HG02610 (cell line): ENCODE data around the gene SLC35A1.
A peak's percentile ranks its signal among the peaks of the same experiment; 100 is the strongest.
"Not testable (repeated sequence)": the region's sequence is repeated elsewhere in the genome, so short reads cannot be mapped to it uniquely, and the experiment has no call there.

ENCODE experiments used
- ATAC-seq: cut with Tn5 transposase; IDR thresholded peaks from one replicate; pipeline ENCODE4 v1.9.1; 2021; ENCODE audit warnings: mild to moderate bottlenecking, moderate library complexity; ENCODE audit not compliant: unreplicated experiment

The SLC35A1 gene, protein sequence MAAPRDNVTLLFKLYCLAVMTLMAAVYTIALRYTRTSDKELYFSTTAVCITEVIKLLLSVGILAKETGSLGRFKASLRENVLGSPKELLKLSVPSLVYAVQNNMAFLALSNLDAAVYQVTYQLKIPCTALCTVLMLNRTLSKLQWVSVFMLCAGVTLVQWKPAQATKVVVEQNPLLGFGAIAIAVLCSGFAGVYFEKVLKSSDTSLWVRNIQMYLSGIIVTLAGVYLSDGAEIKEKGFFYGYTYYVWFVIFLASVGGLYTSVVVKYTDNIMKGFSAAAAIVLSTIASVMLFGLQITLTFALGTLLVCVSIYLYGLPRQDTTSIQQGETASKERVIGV

DNA sequence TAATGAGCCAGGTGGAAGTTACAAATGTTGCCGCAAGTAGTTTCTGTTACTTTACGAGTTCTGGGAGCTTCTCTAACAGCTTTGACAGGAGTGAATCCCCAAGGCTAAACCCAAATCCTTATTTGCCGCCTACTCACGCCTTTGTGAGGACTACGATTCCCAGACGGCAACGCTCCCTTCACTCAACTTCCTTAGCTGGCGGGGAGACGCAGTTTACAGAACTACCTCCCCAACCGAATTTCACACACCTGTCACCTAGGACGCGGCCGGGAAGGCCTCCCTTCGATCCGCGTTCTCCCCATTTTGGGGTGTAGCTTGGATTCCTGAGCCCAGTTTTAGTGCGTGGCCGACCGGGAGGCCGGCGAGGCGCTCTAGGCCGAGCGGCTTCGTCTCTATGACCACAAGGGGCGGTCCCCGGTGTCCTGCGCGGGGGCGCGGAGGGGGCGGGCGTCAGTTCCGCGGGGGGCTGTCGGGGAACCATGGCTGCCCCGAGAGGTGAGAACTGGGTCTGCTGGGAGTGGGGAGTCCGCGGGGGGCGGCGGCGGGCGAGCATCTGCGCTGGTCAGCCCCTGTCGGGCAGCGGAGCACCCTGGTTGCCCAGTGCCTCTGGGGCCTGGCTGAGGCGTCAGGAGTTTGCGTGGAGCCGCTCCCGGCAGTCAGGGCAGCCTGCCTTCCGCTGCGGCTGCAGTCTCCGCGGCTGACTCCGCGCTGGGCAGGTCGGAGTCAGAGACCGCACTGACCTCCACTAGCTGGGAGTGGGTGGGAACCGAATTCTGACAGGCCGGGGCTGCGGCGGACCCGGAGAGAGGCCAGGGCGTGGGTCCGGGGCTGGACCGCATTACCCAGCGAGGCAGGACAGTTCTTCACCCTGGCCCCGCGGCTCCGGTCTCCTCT lies at the start of gene SLC35A1:
Gene SLC35A1, plus strand, starts transcription at position 450 of the 894 bp plus-strand sequence. Its CDS starts 30 bp downstream, at position 480.
- ATAC-seq = peak; percentile 93

DNA sequence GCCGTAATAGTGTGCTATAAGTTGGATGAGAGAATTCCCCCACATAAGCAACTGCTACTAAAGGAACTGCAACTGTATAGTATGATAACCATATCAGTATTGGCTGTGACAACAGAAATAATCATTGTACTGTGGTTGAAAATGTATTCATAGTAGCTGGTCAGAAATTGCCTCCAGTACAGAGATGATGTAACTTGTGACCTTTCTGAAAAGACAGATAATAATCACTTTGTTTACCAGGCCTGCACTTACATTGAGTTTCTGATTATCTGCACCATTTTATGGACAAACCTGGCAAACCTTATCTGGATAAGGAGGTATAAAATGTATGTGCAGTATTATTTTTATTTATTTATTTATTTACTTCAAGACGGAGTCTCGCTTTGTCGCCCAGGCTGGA lies 46.0 kb upstream of the SLC35A1 start:
- ATAC-seq = no peak

DNA sequence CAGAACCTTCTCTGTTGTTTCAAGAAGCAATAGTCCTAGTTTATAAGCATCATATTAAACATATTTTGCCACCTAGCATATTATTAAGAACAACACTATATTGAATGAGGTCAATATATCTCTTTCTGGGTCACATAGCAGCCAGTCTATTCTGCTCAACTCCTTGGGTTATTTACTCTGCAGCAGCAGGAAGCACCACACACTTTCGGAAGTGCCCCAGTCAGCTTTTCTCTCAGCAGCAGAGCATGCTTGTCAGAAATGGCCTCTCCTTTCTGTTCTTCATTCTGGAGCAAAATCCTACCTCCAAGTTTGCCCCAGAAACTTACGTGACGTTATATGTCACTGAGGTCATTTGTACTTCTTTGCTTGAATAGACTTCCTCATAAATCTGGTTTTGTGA lies 42.3 kb upstream of the SLC35A1 start:
- no peak for ATAC-seq

DNA sequence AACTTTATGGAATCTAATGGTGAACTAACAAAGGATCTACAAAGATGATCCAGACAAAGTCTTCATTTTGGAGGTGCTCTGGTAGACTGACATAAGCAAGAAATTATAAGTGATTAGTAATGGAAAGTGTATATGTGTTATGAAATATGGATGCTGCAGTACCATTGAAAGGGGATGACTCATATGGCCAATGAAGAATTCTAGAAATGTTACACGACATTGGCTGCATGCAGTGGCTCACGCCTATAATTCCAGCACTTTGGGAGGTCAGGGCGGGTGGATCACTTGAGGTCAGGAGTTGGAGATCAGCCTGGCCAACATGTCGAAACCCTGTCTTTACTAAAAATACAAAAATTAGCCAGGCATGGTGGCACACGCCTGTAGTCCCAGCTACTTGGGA lies 41.5 kb upstream of the SLC35A1 start:
- no peak for ATAC-seq

DNA sequence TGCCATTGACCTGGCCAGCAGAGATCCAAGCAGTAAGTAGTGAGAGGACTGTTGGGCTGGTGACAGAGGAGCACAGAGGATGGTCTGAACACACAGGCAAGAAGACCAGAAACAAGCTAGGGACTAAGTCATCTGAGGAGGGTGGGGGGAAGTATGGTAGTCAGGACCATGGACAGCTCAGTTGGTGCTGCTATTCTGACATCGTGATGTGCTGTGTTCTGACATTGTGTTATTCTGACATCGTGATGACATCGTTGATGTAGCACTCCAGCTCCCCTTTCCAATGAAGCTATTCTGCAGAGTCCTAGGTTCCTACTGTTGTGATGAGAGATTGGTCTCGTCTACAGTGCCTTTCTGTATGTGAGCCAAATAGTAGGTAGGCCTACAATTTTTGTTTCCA lies 36.3 kb upstream of the SLC35A1 start:
- ATAC-seq = no peak

DNA sequence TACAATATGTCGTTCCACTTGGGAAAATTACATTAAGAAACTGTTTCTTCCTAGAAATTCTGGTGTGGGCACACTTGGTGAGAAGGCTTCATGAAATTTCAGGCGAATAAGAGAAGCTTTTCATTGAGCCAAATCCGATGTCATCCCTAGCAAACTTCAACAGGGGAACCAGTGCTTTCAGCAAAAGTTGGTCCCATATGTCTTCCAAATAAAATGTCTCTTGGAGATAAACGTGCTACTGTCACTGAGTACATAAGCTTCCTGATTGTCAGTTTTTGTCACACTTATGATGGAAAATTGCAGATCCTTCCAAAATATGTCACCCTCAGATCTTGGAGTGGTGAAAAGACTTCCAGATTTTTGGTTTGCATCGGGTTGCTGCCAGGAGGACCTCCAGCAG lies 31.1 kb upstream of the SLC35A1 start:
- no peak for ATAC-seq

DNA sequence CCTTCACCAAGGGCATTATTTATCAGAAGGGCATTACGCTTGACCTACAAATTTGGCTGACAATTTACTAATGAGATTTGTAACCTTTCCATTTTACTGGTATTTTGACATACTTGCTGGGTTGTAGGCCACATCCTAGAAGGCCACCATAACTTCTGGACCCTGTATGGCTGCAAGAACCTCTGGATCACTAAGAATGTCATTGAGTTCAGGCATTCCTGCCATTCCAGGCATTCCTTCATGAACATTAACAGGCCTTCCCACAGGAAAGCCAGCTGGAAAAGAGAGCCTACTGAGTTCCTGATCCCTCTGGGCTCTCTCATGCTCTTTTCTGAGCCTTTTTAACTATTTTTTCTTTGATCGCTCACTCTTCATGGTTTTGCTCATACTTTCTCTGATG lies 28.4 kb upstream of the SLC35A1 start:
- ATAC-seq = no peak

DNA sequence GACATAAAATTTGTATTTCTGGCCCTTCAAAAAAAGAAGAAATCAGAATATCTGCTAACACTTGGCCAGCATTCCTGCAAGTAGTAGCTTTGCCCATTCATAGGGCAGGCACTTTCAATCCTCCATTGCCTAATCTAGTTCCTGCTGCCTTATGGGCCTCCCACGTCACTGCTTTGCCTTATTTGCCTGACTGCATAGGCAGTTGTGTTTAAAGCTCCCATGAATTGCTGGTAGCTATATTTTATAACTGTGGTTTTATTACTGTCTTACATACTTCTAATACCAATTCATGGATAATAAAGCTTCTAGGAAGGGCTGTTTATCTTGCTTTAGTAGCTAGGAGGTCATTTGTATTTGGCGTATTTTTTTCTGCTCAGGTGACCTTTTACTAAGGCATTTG lies 7.7 kb upstream of the SLC35A1 start:
- ATAC-seq = no peak

DNA sequence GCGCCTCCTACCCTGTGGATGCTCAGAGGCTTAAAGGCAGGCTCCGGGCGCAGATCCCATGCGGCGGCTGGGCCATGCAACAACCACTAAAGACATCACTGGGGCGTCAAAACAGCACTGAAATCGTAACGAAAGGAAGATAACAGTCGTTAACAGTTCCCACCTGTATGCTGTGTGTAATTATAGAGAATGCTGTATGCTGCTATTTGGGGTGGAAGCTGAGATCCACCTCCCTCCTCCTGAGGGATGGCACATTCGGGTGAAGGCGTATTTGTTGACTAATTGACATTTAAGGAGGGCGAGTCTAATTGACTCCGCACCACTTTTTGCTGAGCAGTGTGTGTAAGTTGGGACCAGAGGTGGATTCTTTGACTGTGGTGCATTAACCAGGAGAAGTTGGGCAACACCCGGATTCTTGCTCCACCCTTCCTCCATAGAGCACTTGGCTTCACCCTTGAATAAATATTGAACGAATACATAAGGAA lies 687 bp downstream of the SLC35A1 start:
- ATAC-seq = peak; percentile 66

DNA sequence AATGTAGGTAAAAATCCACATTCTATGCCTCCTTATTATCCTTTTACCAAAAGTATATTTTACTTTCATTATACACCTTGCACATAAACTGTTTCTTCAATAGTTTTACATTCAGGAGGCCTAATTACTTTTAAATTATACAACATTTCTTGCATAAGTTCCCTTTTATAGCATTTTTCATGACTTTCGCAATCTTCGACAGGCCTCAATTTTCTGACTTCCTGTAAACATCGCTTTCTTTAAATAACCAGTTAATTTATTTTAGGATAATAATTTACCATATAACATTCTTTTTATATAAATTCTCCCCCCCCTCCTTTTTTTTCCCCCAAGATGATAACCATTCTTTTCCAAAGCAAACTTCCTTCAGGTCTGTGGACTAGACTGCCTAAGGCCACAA lies 9.2 kb downstream of the SLC35A1 start:
- ATAC-seq = no peak

DNA sequence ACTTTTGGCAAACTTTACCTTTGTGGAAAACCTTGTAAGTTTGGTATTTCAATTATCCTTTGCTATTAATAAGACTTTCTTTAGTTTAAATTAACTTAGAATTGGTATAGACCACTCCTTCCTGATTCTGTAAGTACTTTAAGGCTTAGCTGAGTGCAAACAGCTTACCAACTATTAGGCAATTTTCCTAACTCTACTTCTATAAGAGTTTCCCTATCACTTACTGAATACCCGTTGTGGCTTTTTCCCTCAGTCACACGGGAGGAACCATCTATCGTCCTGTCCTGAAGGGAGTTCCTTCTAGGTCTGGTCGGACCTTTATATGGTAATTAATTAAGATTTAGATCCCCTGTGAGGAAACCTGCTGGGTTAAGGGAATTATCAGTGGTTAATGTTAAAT lies 9.6 kb downstream of the SLC35A1 start:
- no peak for ATAC-seq

DNA sequence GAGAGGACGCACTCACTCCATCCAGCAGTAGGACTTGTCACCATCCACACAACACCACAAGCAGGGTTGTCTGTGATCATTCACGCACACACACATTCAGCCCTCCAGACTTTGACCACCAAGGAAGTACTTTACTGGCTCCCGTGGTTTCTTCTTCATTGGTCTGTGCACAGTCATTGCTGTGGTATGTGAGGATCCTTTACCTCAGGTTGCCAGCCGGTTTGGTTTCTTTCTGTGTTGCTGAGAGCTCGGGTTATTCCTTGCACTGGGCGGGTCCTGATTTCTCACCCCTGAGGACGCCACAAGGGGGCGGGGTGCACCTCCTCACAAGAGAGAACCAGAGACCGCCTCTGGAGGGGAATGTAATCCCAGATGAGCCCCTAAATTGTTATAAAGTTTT lies 11.2 kb downstream of the SLC35A1 start:
- ATAC-seq = no peak

DNA sequence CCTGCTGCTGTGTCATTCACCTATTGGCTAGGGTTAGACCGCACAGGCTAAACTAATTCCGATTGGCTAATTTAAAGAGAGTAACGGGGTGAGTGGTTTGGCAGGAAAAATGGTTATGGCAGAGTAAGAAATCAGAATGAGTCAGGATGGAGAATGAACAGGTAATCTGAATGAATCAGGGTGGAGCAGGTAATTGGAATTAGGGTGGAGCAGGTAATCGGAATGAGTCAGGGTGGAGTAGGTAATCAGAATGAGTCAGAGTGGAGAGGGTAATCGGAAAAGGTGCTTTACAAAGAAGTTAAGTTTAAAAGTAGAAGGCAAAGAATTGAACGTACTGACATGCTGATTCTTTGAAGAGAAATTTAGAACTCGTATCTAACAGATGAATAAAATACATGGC lies 11.7 kb downstream of the SLC35A1 start:
- ATAC-seq = no peak

DNA sequence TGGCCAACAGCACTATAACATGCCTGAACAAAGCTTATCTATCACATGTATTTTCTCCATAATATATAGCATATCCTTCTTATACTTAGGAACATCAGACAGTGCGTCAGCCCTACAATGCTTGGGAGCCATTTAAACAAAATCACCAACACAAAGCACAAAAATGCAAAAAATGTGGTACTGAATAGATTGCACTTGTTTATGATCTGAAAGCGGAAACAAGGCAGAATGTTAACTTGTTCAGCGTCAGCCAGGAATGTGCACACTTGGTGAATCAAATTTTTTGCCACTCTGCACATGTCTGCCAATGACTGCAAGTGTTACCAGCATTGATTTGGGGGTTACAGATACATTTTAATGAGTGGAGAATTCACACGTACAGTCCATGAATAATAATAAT lies 14.8 kb downstream of the SLC35A1 start:
- no peak for ATAC-seq

DNA sequence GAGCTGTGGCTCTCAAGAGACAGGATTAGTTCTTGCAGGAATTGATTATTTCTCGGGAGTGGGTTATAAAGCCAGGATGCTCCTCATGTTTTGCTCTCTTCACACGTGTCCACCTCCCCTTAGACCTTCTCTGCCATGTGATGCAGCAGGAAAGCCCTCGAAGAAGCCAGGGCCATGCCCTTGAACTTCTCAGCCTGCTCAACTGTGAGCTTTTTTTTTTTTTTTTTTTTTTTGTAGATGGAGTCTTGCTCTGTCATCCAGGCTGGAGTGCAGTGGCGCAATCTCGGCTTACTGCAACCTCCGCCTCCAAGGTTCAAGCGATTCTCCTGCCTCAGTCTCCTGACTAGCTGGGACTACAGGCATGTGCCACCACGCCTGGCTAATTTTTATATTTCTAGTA lies 16.6 kb downstream of the SLC35A1 start:
- not testable (repeated sequence) for ATAC-seq

DNA sequence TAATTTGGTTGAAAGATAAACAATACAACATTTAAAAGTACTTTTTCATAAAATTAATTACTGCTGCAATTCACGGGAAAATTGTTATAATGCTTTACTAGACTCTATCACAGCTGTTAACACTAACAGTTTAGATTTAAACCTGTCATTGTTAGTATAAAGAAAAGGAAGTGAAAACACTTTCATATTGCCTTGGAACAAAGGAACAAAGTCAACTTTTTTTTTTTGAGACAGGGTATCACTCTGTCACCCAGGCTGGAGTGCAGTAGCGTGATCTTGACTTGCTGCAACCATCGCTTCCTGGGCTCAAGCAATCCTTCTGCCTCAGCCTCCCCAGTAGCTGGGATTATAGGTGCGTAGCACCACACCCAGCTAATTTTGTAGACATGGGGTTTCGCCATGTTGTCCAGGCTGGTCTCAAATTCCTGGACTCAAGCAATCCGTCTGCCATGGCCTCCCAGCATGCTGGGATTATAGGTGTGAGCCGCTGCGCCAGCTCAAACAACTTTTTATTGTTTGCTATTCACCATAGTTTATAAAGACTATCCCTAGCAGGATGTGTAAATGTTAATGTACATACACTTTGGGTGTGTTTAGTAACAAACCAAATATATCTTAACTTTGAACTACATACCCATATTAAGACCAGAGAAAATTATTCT lies 22.1 kb downstream of the SLC35A1 start:
- ATAC-seq = peak; percentile 64

DNA sequence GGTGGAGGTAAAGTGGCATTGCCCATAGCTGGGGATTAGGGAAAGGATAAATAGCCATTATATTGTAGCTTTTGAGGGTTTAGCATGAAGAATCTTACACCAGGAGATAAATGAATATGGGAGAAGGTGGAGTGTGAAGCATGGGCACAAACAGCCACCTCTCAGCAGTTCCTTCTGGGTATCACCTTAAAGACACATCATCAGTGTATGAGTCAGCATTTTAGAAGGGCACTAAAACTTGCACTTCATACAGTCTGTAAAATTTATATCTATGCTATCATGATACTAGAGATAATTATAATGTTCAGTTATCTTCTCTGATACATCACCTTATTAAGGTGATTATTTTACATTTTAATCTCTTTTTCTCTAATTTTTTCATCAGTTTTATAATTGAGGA lies 25.3 kb downstream of the SLC35A1 start:
- no peak for ATAC-seq

DNA sequence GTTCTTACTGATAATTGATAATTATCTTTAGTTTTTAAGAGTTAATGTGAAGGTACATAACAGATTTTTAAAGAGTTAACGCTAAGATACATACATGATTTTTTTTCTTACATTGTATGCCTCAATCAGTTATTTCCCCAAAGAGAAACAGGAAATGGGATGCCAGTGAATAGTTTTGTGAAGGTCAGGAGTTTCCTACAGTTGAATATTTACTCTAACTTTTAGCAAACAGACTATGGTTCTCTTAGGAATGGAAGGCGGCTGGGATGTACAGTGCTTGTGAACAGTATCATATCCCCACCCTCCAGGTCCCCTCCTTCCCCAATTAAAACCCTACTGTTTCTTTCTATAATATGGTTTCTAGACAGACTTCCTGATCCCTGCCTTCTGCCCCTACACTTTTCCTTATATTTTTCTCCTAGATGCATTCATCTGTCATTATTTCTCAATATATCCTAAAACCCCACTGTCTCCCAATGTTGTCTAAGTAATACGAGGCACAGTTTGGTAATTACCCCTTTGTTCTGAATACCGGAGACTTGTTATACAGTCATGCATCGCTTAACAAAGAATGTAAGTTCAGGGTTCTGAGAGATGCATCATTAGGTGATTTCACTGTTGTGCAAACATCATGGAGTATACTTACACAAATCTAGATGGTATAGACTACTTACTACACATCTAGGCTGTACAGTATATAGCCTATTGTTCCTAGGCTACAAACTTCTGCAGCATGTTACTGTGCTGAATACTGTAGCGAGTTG lies 29.2 kb downstream of the SLC35A1 start:
- no peak for ATAC-seq

DNA sequence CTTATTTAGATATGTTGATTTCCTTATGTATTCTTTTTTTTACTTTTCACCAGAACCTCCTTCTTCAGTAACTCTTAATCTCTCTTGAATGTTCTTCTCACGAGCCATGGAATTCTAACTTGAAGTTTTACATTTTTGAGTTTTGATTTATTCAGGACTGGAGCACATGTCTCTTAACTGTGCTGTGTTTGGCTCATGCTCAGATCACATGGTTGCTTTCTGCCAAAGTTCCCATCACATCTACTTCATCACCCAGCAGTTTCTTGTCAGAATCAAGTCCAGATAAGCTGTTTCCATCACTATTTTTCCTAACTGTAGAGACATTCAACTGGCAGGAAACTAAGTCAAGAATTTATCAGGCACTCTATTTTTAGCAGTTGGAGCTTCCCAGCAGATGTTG lies 31.7 kb downstream of the SLC35A1 start:
- ATAC-seq = no peak

DNA sequence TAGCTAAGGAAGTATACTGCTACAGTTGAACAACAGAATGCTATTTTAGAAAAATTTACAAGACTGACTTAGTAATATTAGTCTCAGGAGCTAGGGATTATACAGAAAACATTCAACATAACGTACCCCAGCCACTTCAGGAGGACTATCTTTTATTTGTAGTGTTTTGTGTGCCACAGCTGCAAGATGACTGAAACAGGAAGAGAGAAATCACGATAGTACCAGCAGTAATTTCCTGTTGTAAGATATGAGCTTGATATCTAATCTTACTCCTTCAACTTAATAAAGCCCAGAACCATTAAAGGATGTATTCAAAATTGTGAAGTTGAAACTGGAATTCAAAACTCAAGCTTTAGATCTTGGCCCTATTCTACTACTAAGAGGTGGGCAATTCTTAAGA lies 42.1 kb downstream of the SLC35A1 start:
- ATAC-seq = no peak

DNA sequence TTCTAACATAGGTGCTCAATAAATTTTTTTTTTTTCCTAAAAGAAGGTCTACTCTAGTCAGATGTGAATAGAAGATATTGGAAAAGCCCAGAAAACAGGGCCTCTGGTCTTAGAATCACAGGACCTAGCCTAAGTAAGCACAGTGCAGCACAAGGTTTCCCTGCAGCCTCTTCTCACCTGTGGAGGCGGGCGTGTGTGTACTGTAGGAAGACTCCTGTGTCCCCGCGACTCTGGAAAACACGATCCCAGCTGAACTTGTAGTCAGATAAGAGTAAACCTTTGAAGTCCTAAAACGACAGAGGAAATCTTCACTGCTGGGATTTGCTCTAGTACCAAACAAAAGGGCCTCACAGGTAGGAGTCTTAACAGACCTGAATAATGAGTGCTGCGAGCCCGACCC lies 45.7 kb downstream of the SLC35A1 start:
- ATAC-seq = no peak
